GM12878 (cell line): ENCODE data around the gene FAM53B.

Source experiments
- BHLHE40 ChIP-seq, 2 experiments: fragments of 450-650 bp in 1 of 2; IDR thresholded peaks; 2 replicates each; pipeline ENCODE4 v1.6.1; 2011 to 2017; ENCODE audit warnings: low read depth in 2 of 2, borderline replicate concordance in 1 of 2, improper control_type of control experiment in 1 of 2, low read length in 1 of 2, mild to moderate bottlenecking in 1 of 2
- CTCF ChIP-seq, 3 experiments: IDR thresholded peaks in 2 of 3; conservative IDR thresholded peaks in 1 of 3; 2 replicates each; pipeline ENCODE4 v1.5.1; 2011; ENCODE audit warnings: low read depth in 3 of 3, low read length in 3 of 3, mild to moderate bottlenecking in 3 of 3, control low read depth in 2 of 3, moderate library complexity in 2 of 3, inconsistent platforms in 1 of 3, mixed read lengths in 1 of 3; ENCODE audit not compliant: control insufficient read depth in 2 of 3, insufficient read depth in 1 of 3; ENCODE audit errors: extremely low read depth in 1 of 3
- FOXK2 ChIP-seq: fragments of 450-650 bp; IDR thresholded peaks from 2 replicates; pipeline ENCODE4 v1.6.1; 2017; ENCODE audit warnings: mild to moderate bottlenecking, moderate library complexity
- MYC ChIP-seq: IDR thresholded peaks from 2 replicates; pipeline ENCODE4 v1.6.1; 2011; ENCODE audit warnings: mild to moderate bottlenecking, low read length, moderate library complexity, inconsistent platforms; ENCODE audit not compliant: insufficient read depth, insufficient replicate concordance, insufficient read length, severe bottlenecking
- POLR2AphosphoS5 ChIP-seq: IDR thresholded peaks from 2 replicates; pipeline ENCODE4 v1.6.1; 2011; ENCODE audit warnings: mild to moderate bottlenecking, low read length, inconsistent platforms
- REST ChIP-seq: IDR thresholded peaks from 2 replicates; pipeline ENCODE4 v1.6.1; 2012; ENCODE audit warnings: mild to moderate bottlenecking, low read depth, low read length
- TCF7 ChIP-seq: IDR thresholded peaks from 2 replicates; pipeline ENCODE4 v1.6.1; 2014; ENCODE audit warnings: antibody characterized with exemption, borderline replicate concordance
- YY1 ChIP-seq: IDR thresholded peaks from 2 replicates; pipeline ENCODE4 v1.6.1; 2011; ENCODE audit warnings: low read depth, mild to moderate bottlenecking, low read length
- ZBTB33 ChIP-seq: fragments of 450-650 bp; IDR thresholded peaks from 2 replicates; pipeline ENCODE4 v1.6.1; 2017; ENCODE audit warnings: mild to moderate bottlenecking
- ZBTB40 ChIP-seq: fragments of 450-650 bp; IDR thresholded peaks from 2 replicates; pipeline ENCODE4 v1.6.1; 2016; ENCODE audit warnings: mild to moderate bottlenecking, moderate library complexity, borderline replicate concordance
- ZNF622 ChIP-seq: fragments of 450-650 bp; IDR thresholded peaks from 2 replicates; pipeline ENCODE4 v1.6.1; 2017; ENCODE audit warnings: mild to moderate bottlenecking, inconsistent platforms

GRCh38 chr10:124663766-124664360 lies 80.3 kb downstream of the FAM53B start:
- TF ChIP-seq ZBTB40, result no peak
- TF ChIP-seq REST, result no peak
- TF ChIP-seq TCF7, result no peak
- no peak for TF ChIP-seq CTCF (IDR thresholded peaks at IDR 0.05 in 2 of 3, conservative IDR thresholded peaks at IDR 0.05 in 1 of 3; ENCODE audit: control insufficient read depth in 2 of 3, extremely low read depth in 1 of 3, insufficient read depth in 1 of 3, low read depth in 3 of 3, low read length in 3 of 3)
- no peak for TF ChIP-seq BHLHE40 (IDR thresholded peaks at IDR 0.05; ENCODE audit: borderline replicate concordance in 1 of 2, low read depth in 2 of 2, low read length in 1 of 2)
- no peak for TF ChIP-seq FOXK2
- no peak for TF ChIP-seq MYC
- no peak for TF ChIP-seq ZBTB33
- TF ChIP-seq POLR2AphosphoS5, result no peak
- no peak for TF ChIP-seq YY1
- no peak for TF ChIP-seq ZNF622
